Activated CD4-positive, alpha-beta T cell treated with anti-CD3 and anti-CD28 coated beads, Interleukin-2, amount 10 ng/mL, durations not matched to agents 7 days and 5 days (primary cell): ENCODE data around the gene TMEM80. TPM values are rescaled to one million over a fixed set of nuclear protein-coding genes. Genes with fewer than 3 reads are reported as not detected.
A peak's percentile ranks its signal among the peaks of the same experiment; 100 is the strongest.

Source experiments
- CTCF ChIA-PET: fragments of 350-600 bp; sonication (Branson Sonifier 250); formaldehyde crosslinking; loops from one replicate; lab custom pipeline; 2021; ENCODE audit warnings: antibody characterized with exemption; lab: Charles Lee
- POLR2A ChIA-PET: fragments of 350-600 bp; sonication (Branson Sonifier 250); formaldehyde crosslinking; loops from one replicate; lab custom pipeline; 2021; ENCODE audit warnings: antibody characterized with exemption; lab: Charles Lee
- DNase-seq: peaks from one replicate; pipeline ENCODE4 v3.0.0-alpha.2; 2020
- H3K27ac Mint-ChIP-seq: one replicate; pipeline ENCODE4 v1.8.0; 2021; ENCODE audit warnings: mild to moderate bottlenecking, moderate library complexity, mixed read lengths
- H3K27me3 Mint-ChIP-seq: one replicate; pipeline ENCODE4 v1.8.0; 2021; ENCODE audit warnings: mixed read lengths
- H3K36me3 Mint-ChIP-seq: one replicate; pipeline ENCODE4 v1.8.0; 2021; ENCODE audit warnings: low read depth, mixed read lengths
- H3K4me1 Mint-ChIP-seq: one replicate; pipeline ENCODE4 v1.8.0; 2021; ENCODE audit warnings: mixed read lengths
- H3K4me3 Mint-ChIP-seq: one replicate; pipeline ENCODE4 v1.8.0; 2021; ENCODE audit warnings: mild to moderate bottlenecking, moderate library complexity, mixed read lengths
- H3K9me3 Mint-ChIP-seq: one replicate; pipeline ENCODE4 v1.8.0; 2021; ENCODE audit warnings: mixed read lengths
- total RNA-seq, 2 experiments: library from RNA; stranded (reverse); gene quantifications; one replicate each; pipeline ENCODE4 v1.2.3, GENCODE V29; 2021

Gene TMEM80
- total RNA-seq, 2 experiments from 2014 or later = 39.1 to 44.7 TPM

DNA sequence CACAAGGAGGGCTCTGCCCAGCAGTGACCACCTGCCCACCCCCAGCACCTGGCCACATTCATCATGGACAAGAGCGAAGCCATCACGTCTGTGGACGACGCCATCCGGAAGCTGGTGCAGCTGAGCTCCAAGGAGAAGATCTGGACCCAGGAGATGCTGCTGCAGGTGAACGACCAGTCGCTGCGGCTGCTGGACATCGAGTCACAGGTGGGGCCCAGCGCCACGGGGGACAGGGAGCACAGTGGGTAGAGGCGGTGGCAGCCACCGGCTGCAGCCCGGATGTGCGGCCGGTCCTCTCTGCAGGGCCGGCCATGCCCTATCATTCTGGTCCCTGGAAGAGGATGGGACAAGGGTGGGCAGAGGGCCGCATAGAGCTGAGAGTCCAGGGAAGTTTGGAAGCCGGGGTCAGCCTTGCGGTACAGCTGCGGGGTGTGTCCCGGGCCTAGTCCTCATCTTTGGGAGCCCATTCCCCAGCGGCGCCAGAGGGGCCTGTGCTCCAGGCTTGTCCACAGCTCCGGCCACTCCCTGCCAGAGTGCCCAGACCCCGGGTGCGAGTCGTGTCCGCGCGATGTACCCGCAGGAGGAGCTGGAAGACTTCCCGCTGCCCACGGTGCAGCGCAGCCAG is 24.5 kb downstream of the TMEM80 start:
- H3K36me3 Mint-ChIP-seq = no peaks in the 10 kb centered on the region
- H3K27me3 Mint-ChIP-seq = peaks cover 28% of the 10 kb centered on the region
- peaks cover 14% of the 10 kb centered on the region for H3K4me1 Mint-ChIP-seq
- CTCF ChIA-PET = interaction anchor here (1.3 to 1.7 kb wide), 3 partner anchors 16 to 166 kb away, joined by 3 to 5 read pairs (median 4); no protein-coding TSS in a partner anchor
- POLR2A ChIA-PET = no interaction called here
- DNase-seq = no peak
- H3K9me3 Mint-ChIP-seq = peaks cover 3% of the 10 kb centered on the region
- H3K27ac Mint-ChIP-seq = no peak overlapping the region
- H3K4me3 Mint-ChIP-seq = no peak overlapping the region

DNA sequence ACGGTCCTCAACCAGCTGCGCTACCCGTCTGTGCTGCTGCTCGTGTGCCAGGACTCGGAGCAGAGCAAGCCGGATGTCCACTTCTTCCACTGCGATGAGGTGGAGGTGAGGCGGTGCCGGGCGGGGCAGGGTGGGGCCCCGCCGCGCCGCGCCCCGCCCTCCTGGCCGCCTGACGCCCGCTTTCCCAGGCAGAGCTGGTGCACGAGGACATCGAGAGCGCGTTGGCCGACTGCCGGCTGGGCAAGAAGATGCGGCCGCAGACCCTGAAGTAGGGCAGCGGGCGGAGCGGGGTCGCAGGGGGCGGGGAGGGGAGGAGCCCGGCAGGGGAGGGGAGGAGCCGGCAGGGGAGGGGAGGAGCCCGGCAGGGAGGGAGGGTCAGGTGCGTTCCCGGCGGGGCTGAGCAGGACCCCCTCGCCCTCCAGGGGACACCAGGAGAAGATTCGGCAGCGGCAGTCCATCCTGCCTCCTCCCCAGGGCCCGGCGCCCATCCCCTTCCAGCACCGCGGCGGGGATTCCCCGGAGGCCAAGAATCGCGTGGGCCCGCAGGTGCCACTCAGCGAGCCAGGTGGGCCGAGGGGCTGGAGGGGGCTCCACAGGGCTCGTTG is 25.1 kb downstream of the TMEM80 start:
- POLR2A ChIA-PET = no interaction called here
- H3K36me3 Mint-ChIP-seq = no peaks in the 10 kb centered on the region
- H3K4me3 Mint-ChIP-seq = no peak overlapping the region
- no peak overlapping the region for H3K27ac Mint-ChIP-seq
- peaks cover 16% of the 10 kb centered on the region for H3K4me1 Mint-ChIP-seq
- CTCF ChIA-PET = interaction anchor here (1.3 to 2.0 kb wide), 3 partner anchors 9 to 166 kb away, joined by 3 to 8 read pairs (median 4); no protein-coding TSS in a partner anchor
- no peaks in the 10 kb centered on the region for H3K9me3 Mint-ChIP-seq
- peak; percentile 26 for DNase-seq
- peaks cover 29% of the 10 kb centered on the region for H3K27me3 Mint-ChIP-seq

DNA sequence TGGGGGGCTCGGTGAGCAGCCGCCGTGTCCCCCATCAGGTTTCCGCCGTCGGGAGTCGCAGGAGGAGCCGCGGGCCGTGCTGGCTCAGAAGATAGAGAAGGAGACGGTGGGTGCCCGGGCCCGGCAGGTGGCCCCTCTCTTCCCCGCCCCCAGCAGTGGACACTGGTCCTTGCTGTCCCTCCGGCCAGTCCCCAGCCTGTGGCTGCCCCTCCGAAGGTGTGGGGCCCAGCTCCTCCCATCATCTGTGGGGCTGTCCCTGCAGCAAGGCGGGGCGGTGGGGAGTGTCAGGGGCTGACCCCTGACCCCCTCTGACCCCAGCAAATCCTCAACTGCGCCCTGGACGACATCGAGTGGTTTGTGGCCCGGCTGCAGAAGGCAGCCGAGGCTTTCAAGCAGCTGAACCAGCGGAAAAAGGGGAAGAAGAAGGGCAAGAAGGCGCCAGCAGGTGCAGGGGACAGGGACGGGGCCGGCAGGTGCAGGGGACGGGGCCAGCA is 25.7 kb downstream of the TMEM80 start:
- POLR2A ChIA-PET = no interaction called here
- CTCF ChIA-PET = interaction anchor here (1.3 to 3.4 kb wide), 6 partner anchors 9 to 167 kb away, joined by 3 to 16 read pairs (median 4); partner anchors contain the start of genes DEAF1 and TMEM80
- Mint-ChIP-seq H3K4me3 (no peak overlapping the region), H3K9me3 (no peaks in the 10 kb centered on the region), H3K27ac (no peak overlapping the region), H3K36me3 (no peaks in the 10 kb centered on the region), H3K27me3 (peaks cover 29% of the 10 kb centered on the region), H3K4me1 (peaks cover 16% of the 10 kb centered on the region)
- DNase-seq = no peak

DNA sequence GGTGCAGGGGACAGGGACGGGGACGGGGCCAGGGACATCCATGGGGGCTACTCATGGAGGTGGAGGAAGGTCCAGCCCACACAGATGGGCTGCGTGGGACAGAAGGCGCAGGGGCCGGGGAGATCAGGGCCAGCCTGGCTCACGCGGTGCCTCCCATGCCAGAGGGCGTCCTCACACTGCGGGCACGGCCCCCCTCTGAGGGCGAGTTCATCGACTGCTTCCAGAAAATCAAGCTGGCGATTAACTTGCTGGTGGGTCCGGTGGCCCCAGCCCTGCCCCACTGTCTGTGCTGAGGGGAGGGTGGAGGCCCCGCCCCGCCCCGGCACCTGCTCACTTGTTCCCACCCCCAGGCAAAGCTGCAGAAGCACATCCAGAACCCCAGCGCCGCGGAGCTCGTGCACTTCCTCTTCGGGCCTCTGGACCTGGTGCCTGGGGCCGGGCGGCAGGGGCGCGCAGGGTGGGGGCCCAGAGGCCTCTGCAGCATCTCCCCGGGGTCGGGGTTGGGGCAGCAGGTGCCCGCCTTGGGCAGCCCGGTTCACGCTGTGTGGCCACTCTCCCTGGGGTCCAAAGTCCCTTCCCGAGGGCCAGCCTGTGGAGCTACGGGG is 26.2 kb downstream of the TMEM80 start:
- CTCF ChIA-PET = interaction anchor here (1.0 to 3.4 kb wide), 9 partner anchors 10 to 167 kb away, joined by 3 to 16 read pairs (median 4); partner anchors contain the start of genes DEAF1 and TMEM80
- Mint-ChIP-seq H3K4me1 (peaks cover 19% of the 10 kb centered on the region), H3K27me3 (peaks cover 27% of the 10 kb centered on the region), H3K4me3 (no peak overlapping the region), H3K36me3 (no peaks in the 10 kb centered on the region), H3K27ac (no peak overlapping the region), H3K9me3 (no peaks in the 10 kb centered on the region)
- POLR2A ChIA-PET = no interaction called here
- DNase-seq = peak; percentile 63

DNA sequence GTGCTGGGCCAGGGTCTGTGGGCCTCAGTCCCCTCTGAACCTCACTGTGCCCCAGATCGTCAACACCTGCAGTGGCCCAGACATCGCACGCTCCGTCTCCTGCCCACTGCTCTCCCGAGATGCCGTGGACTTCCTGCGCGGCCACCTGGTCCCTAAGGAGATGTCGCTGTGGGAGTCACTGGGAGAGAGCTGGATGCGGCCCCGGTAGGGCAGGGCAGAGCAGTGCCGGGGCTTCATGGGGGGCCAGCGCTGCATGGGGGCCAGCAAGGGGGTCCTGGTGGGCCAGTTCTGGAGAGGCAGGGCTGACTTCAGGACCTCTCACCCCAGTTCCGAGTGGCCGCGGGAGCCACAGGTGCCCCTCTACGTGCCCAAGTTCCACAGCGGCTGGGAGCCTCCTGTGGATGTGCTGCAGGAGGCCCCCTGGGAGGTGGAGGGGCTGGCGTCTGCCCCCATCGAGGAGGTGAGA is 26.8 kb downstream of the TMEM80 start:
- ChIA-PET POLR2A (no interaction called here), CTCF (interaction anchor here (0.8 to 3.4 kb wide), 10 partner anchors 10 to 168 kb away, joined by 3 to 16 read pairs (median 4); partner anchors contain the start of genes DEAF1, EPS8L2 and TMEM80)
- no peak overlapping the region for H3K27ac Mint-ChIP-seq
- H3K4me3 Mint-ChIP-seq = no peak overlapping the region
- H3K36me3 Mint-ChIP-seq = no peaks in the 10 kb centered on the region
- DNase-seq = no peak
- peaks cover 21% of the 10 kb centered on the region for H3K4me1 Mint-ChIP-seq
- peaks cover 27% of the 10 kb centered on the region for H3K27me3 Mint-ChIP-seq
- no peaks in the 10 kb centered on the region for H3K9me3 Mint-ChIP-seq

DNA sequence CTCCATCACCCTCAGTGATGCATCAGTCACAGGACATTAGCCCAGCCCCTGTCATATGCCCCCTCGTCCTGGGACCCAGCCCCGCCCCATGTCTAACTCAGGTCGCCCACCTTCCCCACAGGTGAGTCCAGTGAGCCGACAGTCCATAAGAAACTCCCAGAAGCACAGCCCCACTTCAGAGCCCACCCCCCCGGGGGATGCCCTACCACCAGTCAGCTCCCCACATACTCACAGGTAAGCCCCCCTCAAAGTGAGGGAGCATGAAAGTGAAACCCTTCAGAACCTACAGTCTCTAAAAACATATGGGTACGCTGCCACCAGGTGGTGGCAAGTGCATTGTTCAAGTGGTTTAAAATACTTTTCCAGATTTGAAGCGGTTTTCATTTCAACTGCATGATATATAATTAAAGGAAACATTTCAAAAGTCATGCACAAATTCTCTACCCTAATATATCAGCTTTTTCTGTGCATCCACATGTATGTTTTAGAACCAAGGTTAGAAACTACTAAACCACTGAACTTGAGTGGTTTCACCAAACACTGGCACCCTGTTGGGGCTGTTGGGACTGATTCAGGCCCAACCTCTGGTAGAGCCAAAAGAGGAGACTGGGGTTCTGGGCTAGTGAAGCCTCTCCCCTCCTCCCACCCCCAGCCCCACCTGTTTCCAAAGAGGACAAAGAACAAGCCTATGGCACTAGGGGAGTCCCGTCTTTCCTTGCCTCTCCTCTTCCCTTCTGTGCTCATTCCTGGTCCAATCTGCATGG is 27.7 kb downstream of the TMEM80 start:
- DNase-seq = peak; percentile 72
- POLR2A ChIA-PET = no interaction called here
- Mint-ChIP-seq H3K9me3 (no peaks in the 10 kb centered on the region), H3K27me3 (peaks cover 27% of the 10 kb centered on the region), H3K36me3 (no peaks in the 10 kb centered on the region), H3K27ac (peak overlapping the region; percentile 78), H3K4me1 (peaks cover 21% of the 10 kb centered on the region), H3K4me3 (no peak overlapping the region)
- CTCF ChIA-PET = interaction anchor here (0.7 to 3.4 kb wide), 14 partner anchors 10 to 169 kb away, joined by 3 to 16 read pairs (median 4); partner anchors contain the start of genes DEAF1, EPS8L2, LMNTD2 and TMEM80

DNA sequence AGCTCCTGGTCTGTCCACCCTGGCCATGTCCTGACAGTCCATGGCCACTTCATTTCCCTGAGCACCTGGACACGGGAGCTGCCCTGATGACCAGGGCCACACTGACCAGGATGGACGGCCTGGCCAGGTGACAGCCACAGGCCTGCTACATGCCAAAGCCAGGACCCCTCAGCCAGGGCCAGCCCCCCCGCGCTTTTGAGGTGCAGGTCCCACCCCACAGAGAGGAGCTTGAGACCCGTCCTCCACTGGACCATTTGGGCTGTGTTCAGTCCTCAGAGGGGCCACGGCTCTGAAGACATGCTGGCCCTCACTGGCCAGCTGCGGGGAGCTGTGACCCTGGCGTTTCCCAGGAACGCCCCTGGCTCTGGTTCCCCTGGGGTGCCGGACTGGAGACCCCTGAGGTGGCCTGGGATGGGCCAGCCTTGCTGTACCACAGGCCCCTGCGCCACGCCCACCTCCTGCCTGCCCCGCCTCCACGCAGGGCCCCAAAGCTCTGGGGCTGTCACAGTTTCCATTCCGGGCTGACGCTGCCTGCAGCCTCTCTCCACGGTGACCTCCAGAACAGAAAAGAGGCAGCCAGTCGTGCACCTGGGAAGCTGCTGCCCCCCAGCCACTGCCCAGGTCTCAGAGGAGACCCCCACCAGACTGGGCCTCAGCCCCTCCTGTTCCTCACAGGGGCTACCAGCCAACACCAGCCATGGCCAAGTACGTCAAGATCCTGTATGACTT is 28.6 kb downstream of the TMEM80 start:
- peak overlapping the region; percentile 1 for H3K4me3 Mint-ChIP-seq
- H3K27ac Mint-ChIP-seq = no peak overlapping the region

DNA sequence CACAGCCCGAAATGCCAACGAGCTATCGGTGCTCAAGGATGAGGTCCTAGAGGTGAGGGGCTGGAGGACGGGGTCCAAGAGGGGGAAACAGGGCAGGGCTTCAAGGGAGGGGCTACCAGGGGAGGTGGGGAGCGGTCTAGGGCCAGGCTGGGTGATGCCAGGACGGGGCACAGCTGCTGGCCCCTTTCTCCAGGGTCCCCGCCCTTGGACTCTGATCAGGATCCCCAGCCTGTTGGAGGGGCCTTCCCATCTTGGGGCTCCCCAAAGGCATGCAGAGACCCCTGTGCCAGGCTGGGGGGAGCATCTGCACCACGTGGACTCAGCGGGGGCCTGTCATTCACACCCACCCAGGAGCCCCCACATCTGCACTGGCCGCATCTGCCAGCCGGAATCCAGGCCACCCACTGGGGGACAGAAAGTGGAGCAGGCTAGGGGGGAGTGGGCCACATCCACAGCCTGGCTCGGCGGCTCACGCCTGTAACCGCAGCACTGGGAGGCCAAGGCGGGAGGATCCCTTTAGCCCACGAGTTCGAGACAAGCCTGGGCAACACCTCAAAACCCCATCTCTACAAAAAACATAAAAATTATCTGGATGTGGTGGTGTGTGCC is 29.3 kb downstream of the TMEM80 start:
- ChIA-PET CTCF (interaction anchor here (1.0 to 3.4 kb wide), 10 partner anchors 9 to 206 kb away, joined by 3 to 16 read pairs (median 6); partner anchors contain the start of genes DEAF1, LMNTD2 and TMEM80), POLR2A (no interaction called here)
- no peaks in the 10 kb centered on the region for H3K9me3 Mint-ChIP-seq
- H3K4me3 Mint-ChIP-seq = peak overlapping the region; percentile 57
- peaks cover 20% of the 10 kb centered on the region for H3K27me3 Mint-ChIP-seq
- H3K36me3 Mint-ChIP-seq = no peaks in the 10 kb centered on the region
- peaks cover 19% of the 10 kb centered on the region for H3K4me1 Mint-ChIP-seq
- DNase-seq = no peak
- peak overlapping the region; percentile 78 for H3K27ac Mint-ChIP-seq

More for the DNA sequence above, 28.6 kb downstream of the TMEM80 start:
- no peaks in the 10 kb centered on the region for H3K9me3 Mint-ChIP-seq
- H3K27me3 Mint-ChIP-seq = peaks cover 25% of the 10 kb centered on the region
- DNase-seq = no peak
- ChIA-PET POLR2A (no interaction called here), CTCF (interaction anchor here (1.0 to 3.4 kb wide), 8 partner anchors 9 to 169 kb away, joined by 3 to 16 read pairs (median 5); partner anchors contain the start of genes DEAF1, LMNTD2 and TMEM80)
- peaks cover 21% of the 10 kb centered on the region for H3K4me1 Mint-ChIP-seq
- no peaks in the 10 kb centered on the region for H3K36me3 Mint-ChIP-seq

DNA sequence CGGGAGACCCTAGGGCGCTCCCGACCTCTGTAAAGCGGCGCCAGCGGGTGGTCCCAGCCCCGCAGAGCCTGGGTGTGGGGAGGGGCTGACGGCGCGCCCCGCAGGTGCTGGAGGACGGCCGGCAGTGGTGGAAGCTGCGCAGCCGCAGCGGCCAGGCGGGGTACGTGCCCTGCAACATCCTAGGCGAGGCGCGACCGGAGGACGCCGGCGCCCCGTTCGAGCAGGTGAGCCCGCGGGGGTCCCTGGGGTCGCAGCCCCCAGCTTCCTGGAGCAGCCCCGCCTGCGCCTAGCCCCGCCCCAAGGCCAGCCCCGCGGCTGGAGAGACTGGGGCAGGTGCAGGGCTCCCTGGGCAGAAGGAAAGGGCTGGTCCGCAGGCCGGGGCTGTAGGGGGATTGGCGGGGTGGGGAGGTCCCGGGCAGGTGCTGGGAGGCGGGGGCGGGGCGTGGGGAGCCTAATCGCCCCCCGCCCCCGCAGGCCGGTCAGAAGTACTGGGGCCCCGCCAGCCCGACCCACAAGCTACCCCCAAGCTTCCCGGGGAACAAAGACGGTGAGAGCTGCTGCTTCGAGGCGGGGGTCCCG is 30.1 kb downstream of the TMEM80 start:
- peaks cover 19% of the 10 kb centered on the region for H3K4me1 Mint-ChIP-seq
- H3K9me3 Mint-ChIP-seq = no peaks in the 10 kb centered on the region
- H3K4me3 Mint-ChIP-seq = peak overlapping the region; percentile 49
- peak overlapping the region; percentile 78 for H3K27ac Mint-ChIP-seq
- ChIA-PET CTCF (interaction anchor here (0.7 to 2.5 kb wide), 13 partner anchors 10 to 207 kb away, joined by 3 to 11 read pairs (median 3); partner anchors contain the start of gene TALDO1), POLR2A (no interaction called here)
- H3K27me3 Mint-ChIP-seq = peaks cover 16% of the 10 kb centered on the region
- no peaks in the 10 kb centered on the region for H3K36me3 Mint-ChIP-seq
- no peak for DNase-seq

DNA sequence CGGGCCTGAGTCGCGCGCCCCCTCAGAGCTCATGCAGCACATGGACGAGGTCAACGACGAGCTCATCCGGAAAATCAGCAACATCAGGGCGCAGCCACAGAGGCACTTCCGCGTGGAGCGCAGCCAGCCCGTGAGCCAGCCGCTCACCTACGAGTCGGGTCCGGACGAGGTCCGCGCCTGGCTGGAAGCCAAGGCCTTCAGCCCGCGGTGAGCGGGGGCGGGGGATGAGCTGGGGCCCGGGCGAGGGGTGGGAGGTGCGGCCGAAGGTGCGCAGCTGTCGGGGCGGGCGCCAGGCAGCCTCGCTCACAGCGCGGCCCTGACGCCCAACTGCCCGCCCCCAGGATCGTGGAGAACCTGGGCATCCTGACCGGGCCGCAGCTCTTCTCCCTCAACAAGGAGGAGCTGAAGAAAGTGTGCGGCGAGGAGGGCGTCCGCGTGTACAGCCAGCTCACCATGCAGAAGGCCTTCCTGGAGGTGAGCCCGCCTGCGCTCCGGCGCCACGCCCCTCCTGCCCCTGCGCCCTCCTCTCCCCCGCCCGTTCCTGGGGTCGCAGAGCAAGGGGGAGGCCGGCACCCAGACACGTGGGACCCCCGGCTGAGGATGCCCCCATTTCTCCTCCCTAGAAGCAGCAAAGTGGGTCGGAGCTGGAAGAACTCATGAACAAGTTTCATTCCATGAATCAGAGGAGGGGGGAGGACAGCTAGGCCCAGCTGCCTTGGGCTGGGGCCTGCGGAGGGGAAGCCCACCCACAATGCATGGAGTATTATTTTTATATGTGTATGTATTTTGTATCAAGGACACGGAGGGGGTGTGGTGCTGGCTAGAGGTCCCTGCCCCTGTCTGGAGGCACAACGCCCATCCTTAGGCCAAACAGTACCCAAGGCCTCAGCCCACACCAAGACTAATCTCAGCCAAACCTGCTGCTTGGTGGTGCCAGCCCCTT is 30.9 kb downstream of the TMEM80 start:
- Mint-ChIP-seq H3K9me3 (no peaks in the 10 kb centered on the region), H3K36me3 (no peaks in the 10 kb centered on the region), H3K27me3 (peaks cover 13% of the 10 kb centered on the region), H3K4me1 (peaks cover 16% of the 10 kb centered on the region), H3K4me3 (peak overlapping the region; percentile 51), H3K27ac (peak overlapping the region; percentile 46)
- ChIA-PET POLR2A (no interaction called here), CTCF (interaction anchor here (0.5 to 2.5 kb wide), 15 partner anchors 10 to 208 kb away, joined by 3 to 11 read pairs (median 3); partner anchors contain the start of gene TALDO1)
- peak; percentile 53 for DNase-seq
